ENCODE results near the gene SASH1.
"Not testable (repeated sequence)": the region's sequence is repeated elsewhere in the genome, so short reads cannot be mapped to it uniquely, and the experiment has no call there.

The SASH1 gene

DNA sequence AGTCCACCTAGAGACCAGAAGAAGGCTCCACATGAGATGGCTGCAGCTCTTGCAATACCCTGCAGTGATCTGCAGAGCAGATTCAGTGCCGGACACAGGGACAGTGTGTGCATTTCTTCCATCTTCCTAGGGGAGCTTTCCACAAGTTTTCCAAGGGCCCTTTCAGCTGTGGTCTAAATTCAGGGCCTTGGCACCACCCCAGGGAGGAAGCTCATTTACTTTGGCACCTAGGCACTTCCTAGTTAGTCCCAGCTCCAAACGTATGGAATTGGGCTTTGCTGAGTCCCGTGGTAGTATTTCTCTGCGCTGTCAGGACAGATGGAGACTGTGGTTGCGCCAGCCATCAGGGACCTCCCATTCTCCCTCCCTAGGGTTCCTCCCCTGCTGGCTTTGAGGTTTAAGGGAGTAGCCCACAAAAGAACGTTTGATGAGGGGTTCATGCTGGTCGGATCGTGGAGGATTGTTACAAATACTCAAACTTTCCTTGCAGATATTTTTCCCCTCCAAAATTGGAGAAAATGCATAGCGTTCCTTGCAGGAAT, 221.9 kb downstream of the SASH1 start:
- DNase-seq = no peak

DNA sequence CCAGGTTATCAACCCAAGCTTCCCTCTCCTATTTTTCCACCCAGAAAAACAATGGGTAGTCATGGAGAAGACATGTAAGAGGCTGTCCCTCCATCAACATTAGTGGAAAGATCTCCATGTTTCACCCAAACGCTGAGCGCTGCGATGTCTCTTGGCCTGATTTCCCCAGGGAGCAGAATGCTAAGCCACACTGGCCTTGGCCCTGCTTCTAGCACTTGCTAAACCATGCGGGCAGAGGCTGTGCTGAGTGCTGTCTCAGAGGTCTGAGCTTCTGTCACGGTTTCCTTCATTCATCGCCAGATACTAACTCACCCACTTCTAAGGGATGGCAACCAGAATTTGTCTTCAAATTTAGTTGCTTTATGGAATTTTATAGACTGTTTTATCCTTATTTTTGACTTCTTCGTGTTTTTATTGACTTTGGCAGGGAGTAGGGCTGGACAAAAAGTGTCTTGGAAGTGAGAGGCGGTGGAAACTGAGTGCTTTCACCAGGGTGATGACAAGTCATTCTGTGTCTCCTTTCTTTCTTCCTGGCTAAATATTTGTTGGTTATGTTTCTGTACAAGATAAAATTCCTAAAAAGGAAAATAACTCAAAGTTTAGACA, 222.8 kb downstream of the SASH1 start:
- DNase-seq = no peak

DNA sequence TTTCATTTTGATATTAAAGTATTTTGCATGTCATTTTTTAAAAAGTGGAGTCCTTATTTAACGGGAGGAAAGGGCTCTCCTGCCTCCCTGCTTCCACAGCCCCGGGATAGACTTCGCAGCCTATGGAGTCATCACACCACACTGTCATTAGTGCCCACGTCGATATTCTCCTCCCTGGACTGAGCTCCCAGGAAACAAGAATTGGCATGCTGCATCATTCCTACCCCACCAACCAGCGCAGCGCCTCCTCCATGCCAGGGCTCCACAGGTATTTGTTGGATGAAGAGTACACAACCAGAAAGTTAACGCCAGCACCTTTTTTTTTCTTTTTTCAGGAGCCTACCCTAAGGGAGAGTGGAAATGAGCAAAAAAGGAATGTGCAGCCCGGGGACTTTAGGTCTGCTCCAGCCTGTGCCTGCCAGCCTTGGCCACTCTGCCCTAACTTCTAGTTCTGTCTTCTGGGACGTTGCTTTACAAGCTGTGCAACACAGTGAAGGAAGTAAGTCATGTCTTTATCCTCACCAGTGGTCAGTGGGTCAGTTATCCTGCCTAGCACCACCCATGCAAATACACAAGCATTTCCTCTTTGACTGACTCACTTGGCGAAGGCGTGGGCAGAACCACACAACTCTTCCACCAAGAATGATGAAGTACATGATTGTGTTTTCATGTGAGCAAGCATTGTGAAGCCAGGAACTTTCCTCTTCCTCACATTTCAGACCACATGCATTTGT, 223.5 kb downstream of the SASH1 start:
- no peak for DNase-seq

DNA sequence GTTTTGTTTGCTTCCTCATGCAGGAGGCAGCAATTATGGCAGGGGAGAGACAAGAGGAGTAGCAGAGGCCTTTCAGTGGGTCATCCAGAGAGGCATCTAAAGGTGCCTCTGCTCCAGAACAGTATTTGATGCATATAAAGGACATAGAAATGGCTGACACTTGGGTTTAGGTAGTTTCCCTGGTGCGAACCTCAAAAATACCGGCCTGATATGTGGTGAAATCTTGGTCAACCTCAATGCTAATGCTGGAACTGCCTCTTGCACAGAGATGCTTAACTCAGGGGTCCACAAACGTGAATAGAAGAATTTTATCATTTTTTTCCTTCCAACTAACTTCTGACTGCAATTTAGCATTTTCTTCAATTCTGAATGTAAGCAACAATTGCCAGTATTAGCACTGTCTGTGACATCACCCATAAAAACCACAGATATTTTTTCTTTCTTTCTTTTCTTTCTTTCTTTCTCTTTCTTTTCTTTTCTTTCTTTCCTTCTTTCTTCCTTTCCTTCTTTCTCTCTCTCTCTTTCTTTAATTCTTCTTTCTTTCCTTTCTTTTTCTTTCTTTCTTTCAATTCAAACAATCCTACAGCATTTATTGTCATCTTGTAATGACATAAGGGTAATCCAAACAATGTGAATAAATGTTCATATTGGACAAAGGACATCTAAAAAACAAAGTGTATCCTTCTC, 224.2 kb downstream of the SASH1 start:
- DNase-seq = no peak

DNA sequence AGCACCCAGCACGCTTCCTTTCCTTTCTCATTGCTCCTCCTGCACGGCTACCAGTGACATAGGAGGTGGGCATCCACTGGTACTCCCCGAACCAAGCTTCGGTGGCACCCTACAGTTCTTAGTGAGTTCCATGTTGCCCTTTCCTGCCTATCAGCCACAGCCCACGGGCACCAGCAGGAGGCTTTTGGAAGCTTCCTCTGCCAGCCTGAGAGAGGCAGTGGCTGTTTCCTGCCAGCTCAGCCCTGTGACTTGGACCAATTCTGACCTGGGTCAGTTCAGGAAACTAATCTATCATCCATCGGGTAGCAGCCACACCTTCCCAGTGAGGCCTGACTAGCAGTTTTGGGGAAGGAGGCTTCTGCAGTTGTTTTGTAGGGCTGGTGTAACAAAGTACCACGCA, 227.8 kb downstream of the SASH1 start:
- DNase-seq = no peak

DNA sequence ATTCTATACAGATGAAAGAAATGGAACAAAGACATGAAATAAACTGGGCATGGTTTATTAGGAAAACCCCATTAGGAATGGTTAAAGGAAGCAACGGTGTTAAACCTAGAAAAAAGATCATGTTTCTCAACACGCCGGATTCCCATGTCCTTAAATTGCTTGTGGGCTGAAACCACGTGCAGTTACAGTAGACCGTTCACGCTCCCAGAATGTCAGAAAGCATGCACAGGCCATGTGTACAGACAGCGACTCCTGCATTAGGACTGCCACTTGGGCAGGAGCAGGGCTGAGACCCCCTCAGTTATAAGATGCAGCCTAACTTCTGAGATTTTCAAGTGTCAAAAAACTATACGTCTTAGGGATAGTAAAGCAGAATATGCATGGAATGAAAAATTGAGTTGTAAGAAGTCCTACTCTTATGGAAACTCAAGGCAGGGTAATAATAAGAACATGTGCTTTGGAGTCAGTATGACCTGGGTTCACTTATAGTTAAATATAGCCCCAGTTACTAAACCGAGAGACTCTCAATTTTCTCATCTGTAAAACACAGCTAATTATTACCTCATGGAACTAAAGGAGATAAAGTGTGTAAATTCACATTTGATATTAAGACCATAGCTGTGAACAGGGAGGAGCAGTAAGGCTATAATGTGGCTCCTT, 230.2 kb downstream of the SASH1 start:
- no peak for DNase-seq

DNA sequence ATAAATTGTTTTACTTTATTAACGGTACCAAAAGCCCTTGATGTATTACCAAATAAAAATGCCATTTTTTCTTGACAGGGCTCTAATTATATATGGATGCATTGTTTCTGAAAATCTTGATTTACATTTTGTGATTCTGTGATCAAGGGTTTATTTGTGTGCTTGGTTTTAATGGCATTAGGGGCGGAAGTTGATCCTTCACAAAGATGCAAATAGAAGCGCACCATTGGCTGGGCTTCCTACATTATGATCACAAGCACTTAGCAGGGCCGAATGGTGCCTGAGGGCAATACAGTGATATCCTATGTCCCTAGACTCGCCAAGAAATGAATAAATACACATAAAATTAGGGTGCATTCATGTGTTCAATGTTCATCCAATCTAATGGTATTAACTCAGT, 231.3 kb downstream of the SASH1 start:
- DNase-seq = no peak

DNA sequence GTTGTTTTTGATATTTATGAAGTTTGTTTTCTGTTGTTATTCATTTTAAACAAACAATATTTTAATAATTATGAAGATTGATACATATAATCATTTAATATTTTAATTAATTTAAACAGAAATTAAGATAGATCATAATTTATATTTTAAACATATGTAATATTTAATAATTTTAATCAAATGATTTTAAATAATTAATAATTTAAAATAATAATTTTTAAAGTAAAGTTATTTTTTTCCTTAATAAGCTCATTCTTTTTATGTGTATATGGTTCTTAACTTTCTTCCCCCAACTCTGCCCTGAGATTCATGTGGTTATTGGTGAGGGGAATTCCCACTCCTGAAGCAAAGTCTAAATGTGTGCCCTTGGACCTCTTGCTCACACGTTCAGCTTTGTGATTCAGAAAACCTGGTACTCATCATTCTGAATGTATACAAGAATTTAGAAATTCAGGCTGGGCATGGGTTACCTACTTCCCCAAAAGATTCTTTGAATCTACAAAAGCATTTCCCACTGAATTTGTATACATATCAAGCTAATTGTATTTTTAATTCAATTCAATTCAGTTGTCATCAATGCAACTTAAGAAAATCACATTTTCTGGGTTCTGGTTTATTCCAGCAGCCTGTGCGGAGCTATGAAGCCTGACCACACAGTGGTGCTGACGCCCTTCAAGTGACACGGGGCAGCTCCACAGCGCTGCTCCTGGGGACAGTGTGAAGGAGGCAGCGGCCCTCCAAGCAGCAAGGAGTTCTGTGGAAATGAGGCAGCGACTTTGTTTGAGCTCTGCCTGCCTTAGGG, 235.2 kb downstream of the SASH1 start:
- DNase-seq = peak; percentile 45

DNA sequence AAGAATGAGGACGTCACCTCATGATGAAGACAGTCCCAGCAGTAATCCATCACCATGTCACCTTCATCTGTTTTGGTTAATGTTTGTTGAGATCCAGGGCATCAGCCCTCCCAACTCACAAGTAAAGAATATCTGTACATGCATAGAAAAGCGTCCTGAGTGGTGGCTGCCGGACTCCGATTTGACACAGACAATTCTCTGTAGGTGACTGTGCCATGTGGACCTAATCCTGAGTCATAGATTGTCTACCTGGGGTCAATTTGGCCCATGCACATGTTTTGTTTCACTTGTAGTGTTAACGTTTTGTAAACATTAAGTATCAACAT, 235.8 kb downstream of the SASH1 start:
- DNase-seq = no peak

DNA sequence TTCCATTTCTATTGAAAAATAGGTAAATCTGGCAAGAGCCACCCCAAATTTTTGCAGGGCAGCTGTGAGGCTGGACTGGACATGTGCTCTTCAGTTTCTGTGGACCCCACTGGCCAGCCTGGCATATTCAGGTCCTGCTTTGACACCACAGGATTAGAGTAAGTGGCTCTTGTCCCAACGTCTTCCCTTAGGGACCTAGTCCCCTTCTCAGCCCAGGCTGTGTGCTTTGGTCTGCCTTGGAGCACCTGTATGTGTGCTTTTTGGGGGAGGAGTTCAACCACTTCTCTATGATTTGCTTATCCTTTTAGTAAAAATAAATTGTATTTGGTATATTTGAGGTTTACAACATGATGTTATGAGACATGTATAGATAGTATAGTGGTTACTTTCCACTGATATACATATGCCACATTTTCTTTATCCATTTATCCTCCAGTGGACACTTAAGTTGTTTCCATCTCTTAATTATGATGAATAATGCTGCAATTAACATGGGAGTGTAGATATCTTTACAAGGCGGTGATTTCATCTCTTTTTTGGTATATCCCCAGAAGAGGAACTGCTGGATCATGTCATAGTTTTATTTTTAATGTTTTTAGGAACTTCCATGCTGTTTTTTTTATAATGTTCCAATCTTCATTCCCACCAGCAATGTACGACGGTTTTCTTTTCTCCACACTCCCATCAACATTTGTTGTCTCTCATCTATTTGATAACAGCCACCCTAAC, 236.4 kb downstream of the SASH1 start:
- DNase-seq = no peak

DNA sequence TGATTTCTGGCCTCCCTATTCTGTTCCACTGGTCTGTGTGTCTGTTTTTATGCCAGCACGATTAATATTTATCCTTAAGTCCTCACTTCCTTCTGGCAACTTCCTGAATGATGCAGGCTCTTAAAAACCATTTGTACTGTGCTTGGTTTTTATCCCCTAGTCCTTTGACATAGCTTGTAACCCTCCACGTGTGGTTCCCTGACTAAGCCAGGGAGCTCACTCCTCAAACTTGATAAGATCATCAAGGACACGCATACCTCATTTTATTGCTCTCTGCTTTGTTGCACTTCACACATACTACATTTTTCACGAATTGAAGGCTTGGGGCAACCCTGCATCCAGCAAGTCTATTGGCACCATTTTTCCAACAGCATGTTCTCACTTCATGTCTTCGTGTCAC, 237.8 kb downstream of the SASH1 start:
- DNase-seq = no peak

DNA sequence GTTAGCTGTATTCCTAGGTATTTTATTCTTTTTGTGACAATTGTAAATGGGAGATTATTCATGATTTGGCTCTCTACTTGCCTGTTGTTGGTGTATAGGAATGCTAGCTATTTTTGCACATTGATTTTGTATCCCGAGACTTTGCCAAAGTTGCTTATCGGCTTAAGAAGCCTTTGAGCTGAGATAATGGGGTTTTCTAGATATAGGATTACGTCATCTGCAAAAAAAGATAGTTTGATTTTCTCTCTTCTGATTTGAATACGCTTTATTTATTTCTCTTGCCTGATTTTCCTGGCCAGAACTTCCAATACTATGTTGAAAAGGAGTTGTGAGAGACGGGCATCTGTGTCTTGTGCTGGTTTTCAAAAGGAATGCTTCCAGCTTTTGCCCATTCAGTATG, 241.0 kb downstream of the SASH1 start:
- DNase-seq = no peak

DNA sequence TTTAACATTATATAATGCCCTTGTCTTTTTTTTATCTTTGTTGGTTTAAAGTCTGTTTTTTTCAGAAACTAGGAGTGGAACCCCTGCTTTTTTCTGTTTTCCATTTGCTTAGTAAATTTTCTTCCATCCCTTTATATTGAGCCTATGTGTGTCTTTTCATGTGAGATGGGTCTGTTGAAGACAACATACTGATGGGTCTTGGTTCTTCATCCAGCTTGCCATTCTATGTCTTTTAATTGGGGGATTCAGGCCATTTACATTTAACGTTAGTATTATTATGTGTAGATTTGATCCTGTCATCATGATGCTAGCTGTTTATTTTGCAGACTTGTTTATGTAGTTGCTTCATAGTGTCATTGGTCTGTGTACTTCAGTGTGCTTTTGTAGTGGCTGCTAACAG, 243.0 kb downstream of the SASH1 start:
- not testable (repeated sequence) for DNase-seq

DNA sequence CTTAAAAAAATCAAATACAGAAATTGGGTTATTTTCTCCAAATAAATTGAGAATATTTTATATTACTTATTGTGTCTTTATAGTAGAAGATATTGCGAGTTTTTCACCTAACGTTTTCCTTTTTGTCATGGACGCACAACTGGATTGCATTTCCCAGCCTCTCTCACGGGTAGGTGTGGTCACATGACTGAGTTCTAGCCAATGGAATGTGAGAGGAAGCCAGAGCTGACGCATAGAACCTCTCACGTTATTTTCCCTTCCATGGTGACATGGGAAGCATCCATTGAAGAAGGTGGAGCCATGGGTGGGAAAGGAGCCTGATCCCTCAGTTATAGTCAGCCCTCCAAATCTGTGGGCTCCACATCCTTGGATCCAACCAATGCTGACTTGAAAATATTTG, 248.2 kb downstream of the SASH1 start:
- no peak for DNase-seq

DNA sequence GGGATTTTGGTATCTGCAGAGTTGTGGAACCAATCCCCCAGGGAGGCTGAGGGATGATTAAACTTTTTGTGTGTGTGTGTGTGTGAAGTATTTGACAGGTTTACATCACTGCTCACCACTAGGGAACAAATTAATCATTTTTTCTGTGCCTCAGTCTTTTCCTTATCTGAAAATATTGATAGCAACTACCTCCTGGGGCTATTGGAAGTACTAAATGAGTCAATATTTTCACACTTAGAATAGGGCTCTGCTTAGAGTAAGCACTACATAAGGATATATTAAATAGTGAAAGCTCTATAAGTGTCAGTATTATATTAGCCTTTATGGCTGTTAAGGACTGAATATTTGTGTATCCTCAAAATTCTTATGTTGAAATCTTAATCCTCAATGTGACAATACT, 249.0 kb downstream of the SASH1 start:
- DNase-seq = no peak

DNA sequence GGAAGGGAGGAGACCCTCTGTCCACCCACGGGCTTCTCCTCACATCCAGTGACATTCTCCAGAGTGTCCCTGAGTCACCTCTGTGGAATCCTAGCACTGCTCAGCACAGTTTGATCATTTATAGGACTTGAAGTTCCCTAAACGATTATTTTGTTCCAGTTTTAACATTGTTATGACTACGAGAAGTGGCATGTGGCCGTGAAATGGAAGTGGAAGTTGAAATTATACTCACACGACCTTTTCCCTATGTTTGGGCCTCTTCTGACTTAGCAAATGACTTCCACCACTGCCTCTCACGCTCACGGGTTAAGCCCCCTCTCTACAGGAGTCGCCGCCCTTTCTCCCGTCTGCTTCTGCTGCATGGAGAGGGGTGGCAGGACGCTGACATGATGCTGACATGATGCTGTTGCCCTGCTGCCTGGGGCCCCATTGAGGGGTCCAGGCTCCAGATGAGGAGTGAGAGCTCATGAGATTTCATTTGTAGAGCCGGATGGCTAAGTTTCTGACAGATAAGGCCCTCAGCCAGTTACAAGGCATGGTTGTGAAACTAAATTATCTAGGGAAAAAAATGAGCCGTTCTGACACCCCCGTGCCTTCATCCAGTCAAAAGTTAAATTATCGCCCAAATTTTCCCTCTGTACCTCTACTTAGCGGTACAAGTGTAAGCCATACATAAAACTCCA, 250.6 kb downstream of the SASH1 start:
- DNase-seq = no peak

DNA sequence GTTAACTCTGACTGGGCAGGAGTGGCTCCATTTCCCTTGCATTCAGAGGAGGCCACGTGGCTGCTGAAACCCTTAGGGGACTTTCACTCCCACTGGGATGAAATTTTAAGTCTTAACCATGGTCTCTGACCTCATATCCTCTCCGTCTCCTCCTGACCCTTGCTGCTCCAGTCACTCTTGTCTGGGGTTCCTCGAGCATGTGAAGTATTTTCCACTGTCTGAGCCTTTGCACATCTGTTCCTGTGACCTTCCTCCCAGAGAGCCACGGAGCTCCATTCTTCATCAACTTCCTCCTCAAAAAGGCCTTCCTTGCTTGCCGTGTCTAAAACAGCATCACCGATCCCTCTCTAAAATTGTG, 251.2 kb downstream of the SASH1 start:
- no peak for DNase-seq

DNA sequence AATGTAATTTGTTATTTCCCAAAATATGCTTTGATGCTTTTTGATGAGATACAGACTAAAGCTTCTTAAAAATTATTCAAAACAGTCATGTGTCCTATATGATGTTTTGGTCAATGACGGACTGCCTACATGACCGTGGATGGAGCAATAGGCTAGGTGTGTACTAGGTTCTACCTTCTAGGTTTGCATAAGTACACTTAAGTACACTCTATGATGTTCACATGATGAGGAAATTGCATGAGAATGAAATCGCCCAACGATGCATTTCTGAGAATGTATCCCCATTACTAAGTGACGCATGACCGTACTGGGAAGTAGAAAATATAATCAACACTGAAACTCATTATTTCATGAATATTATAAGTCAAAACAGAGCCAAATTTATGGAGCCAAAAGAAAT, 252.9 kb downstream of the SASH1 start:
- no peak for DNase-seq

DNA sequence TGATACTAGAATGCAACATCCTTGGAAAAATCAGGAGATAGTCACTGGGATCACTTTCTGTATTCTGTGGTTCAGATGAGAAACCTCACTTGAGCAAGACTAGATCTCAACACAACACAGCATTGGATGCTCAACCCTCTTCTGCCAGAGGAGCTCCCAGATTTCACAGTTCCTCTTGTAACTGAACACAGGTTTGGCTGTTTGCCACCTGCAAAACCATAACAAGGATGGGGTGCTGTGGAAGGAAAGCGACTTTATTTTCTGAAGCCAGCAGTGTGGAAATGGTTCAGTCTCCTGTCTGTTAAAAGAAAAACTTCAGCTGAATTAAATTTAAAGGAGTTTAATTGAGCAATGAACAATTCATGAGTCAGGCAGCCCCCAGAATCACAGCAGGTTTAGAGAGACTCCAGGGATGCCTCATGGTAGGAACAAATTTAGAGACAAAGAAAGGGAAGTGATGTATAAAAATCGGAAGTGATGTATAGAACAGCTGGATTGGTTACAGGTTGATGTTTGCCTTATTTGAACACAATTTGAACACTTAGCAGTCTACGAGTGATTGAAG, 254.3 kb downstream of the SASH1 start:
- no peak for DNase-seq

DNA sequence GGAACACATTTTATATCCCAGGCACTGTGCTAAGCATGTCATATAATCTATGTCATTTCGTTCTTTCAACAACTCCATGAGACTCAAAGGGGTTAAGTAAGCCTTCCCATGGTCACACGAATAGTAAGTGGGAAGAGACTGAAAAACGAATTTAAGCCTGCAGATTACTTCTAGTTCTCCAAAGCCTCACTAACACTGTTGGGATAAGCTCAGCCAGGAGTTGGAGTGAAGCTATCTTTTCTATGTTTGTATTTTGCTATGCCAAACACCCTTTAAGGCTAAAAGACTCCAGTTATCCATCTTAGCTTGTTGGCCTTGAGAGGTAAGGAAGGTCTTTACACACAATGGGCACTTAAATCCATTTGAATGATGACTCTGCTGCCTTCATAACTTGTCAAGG, 256.1 kb downstream of the SASH1 start:
- no peak for DNase-seq

DNA sequence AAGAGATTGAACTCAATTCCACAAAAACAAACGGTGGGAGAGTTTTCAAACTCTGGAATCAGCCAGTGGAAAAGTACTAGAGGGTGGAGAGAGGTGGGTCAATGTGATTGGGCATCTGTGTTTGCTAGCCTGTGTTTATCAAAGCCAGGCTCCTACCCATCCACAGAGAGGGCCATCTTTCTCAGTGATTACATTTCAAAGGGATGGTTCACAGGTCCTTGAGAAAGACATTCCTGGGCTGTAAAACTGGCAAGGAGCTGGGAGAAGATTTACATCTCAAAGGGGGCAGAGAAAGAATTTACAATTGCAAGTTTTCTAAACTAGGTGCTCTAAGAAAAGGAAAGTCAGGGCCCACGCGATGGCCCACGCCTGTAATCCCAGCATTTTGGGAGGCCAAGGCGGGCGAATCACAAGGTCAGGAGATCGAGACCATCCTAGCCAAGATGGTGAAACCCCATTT, 257.4 kb downstream of the SASH1 start:
- no peak for DNase-seq

Data from stimulated activated CD4-positive, alpha-beta T cell treated with anti-CD3 and anti-CD28 coated beads, Interleukin-1b, Interleukin-23, amount 100 ng/mL, for 48 hours (primary cell).